Measurements from ENCODE around the gene TSR1. TPM values are rescaled to one million over a fixed set of nuclear protein-coding genes. Genes with fewer than 3 reads are reported as not detected.

TSR1 gene
- polyA plus RNA-seq, 1 of the 3 experiments (the other 2 are of a cell fraction) = 26.7 TPM

DNA sequence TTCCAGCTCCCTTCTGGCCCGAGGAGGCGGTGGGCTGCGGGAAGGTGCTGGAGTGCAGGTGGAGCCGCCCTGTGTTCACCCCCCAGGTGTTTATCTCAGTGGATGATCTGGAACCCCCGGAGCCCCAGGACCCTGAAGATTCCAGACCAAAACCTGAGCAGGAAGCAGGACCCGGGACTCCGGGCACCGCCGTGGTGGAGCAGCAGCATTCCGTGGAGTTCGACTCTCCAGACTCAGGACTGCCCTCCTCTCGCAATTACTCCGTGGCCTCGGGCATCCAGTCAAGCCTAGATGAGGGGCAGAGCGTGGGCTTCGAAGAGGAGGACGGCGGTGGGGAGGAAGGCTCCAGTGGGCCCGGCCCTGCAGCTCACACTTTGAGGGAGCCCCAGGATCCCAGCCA, 39.1 kb upstream of the TSR1 start:
- peak; percentile 20 for DNase-seq
- no peaks in the 10 kb centered on the region for H3K27me3 ChIP-seq (ENCODE audit: insufficient read depth)
- H3K9me3 ChIP-seq = no peaks in the 10 kb centered on the region
- H3K4me3 ChIP-seq (ENCODE audit: low read depth in 2 of 2, low read length in 1 of 2) = no peak overlapping the region
- no peaks in the 10 kb centered on the region for H3F3A ChIP-seq (replicated peaks; ENCODE audit: insufficient read depth)
- POLR2A ChIA-PET = no interaction called here
- 100% methylated on average over 5 of the region's 19 CpGs for WGBS (ENCODE audit: low lambda C conversion rate)
- H3K4me2 ChIP-seq = no peak overlapping the region
- H3K27ac ChIP-seq (ENCODE audit: low read depth in 2 of 2, low read length in 1 of 2) = no peak overlapping the region
- H3K4me1 ChIP-seq (ENCODE audit: control insufficient read depth in 1 of 2, insufficient read depth in 2 of 2, low read depth in 1 of 2, low read length in 1 of 2) = peaks cover 0 to 16% of the 10 kb centered on the region in 2 experiments; a peak in 1 of 4 replicates
- peaks cover 3 to 72% of the 10 kb centered on the region in 2 experiments for H3K36me3 ChIP-seq (replicated peaks in 1 of 2; ENCODE audit: control insufficient read depth in 1 of 2, insufficient read depth in 2 of 2, low read length in 1 of 2)
- H4K20me1 ChIP-seq (ENCODE audit: insufficient read depth) = no peaks in the 10 kb centered on the region
- H3K9ac ChIP-seq = no peak overlapping the region
- H3K79me2 ChIP-seq (ENCODE audit: insufficient read depth) = no peaks in the 10 kb centered on the region
- no peak overlapping the region for H2AFZ ChIP-seq (ENCODE audit: low read depth)
- TF ChIP-seq NRF1 (IDR thresholded peaks at IDR 0.05; ENCODE audit: low read depth, low read length) (no peak), SIN3A (IDR thresholded peaks at IDR 0.05; ENCODE audit: borderline replicate concordance, low read depth, low read length) (no peak), GABPA (IDR thresholded peaks at IDR 0.05; ENCODE audit: low read depth) (no peak), SMC3 (IDR thresholded peaks at IDR 0.05; ENCODE audit: low read depth, low read length) (no peak), RCOR1 (IDR thresholded peaks at IDR 0.05; ENCODE audit: low read length) (no peak), MXI1 (IDR thresholded peaks at IDR 0.05; ENCODE audit: low read depth, low read length) (no peak), TAF1 (IDR thresholded peaks at IDR 0.05; ENCODE audit: borderline replicate concordance, low read depth, low read length) (no peak), GATA2 (CRISPR knock-in tag; IDR thresholded peaks at IDR 0.05) (no peak), EZH2phosphoT487 (IDR thresholded peaks at IDR 0.05; ENCODE audit: borderline replicate concordance, low read depth) (no peak), EP300 (IDR thresholded peaks at IDR 0.05; ENCODE audit: borderline replicate concordance in 1 of 2, low read depth in 1 of 2, low read length in 1 of 2) (no peak), FOXJ3 (CRISPR knock-in tag; IDR thresholded peaks at IDR 0.05) (no peak), TEAD4 (IDR thresholded peaks at IDR 0.05; ENCODE audit: borderline replicate concordance, insufficient read depth) (no peak)
- TF ChIP-seq, protein P1, sequence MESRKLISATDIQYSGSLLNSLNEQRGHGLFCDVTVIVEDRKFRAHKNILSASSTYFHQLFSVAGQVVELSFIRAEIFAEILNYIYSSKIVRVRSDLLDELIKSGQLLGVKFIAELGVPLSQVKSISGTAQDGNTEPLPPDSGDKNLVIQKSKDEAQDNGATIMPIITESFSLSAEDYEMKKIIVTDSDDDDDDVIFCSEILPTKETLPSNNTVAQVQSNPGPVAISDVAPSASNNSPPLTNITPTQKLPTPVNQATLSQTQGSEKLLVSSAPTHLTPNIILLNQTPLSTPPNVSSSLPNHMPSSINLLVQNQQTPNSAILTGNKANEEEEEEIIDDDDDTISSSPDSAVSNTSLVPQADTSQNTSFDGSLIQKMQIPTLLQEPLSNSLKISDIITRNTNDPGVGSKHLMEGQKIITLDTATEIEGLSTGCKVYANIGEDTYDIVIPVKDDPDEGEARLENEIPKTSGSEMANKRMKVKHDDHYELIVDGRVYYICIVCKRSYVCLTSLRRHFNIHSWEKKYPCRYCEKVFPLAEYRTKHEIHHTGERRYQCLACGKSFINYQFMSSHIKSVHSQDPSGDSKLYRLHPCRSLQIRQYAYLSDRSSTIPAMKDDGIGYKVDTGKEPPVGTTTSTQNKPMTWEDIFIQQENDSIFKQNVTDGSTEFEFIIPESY (IDR thresholded peaks at IDR 0.05; ENCODE audit: borderline replicate concordance, low read depth) = no peak
- TF ChIP-seq, protein P2, sequence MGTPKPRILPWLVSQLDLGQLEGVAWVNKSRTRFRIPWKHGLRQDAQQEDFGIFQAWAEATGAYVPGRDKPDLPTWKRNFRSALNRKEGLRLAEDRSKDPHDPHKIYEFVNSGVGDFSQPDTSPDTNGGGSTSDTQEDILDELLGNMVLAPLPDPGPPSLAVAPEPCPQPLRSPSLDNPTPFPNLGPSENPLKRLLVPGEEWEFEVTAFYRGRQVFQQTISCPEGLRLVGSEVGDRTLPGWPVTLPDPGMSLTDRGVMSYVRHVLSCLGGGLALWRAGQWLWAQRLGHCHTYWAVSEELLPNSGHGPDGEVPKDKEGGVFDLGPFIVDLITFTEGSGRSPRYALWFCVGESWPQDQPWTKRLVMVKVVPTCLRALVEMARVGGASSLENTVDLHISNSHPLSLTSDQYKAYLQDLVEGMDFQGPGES (IDR thresholded peaks at IDR 0.05; ENCODE audit: low read depth, low read length) = no peak
- no peaks in the 10 kb centered on the region for H3K9me2 ChIP-seq
- CTCF ChIA-PET = interaction anchor here (1.0 to 26.4 kb wide), 3 partner anchors 9 to 34 kb away, joined by 4 to 654 read pairs (median 4); partner anchors contain the start of gene MNT

All from SK-N-SH (cell line).